Retinal pigment epithelial cell (primary cell): ENCODE results near the gene PFN3.
A peak's percentile ranks its signal among the peaks of the same experiment; 100 is the strongest.

Experiments
- DNase-seq: peaks from one replicate; pipeline ENCODE4 v3.0.0-alpha.2; 2010; ENCODE audit warnings: low read depth
- H3K4me3 ChIP-seq: 2 replicates; pipeline ENCODE4 v1.5.1; 2011; ENCODE audit warnings: mild to moderate bottlenecking, low read length, control low read depth, moderate library complexity
- TF ChIP-seq, protein P1 (sequence below): conservative IDR thresholded peaks from 2 replicates; pipeline ENCODE4 v1.5.1; 2011; ENCODE audit warnings: low read depth, low read length, control low read depth, inconsistent platforms

PFN3 gene

DNA sequence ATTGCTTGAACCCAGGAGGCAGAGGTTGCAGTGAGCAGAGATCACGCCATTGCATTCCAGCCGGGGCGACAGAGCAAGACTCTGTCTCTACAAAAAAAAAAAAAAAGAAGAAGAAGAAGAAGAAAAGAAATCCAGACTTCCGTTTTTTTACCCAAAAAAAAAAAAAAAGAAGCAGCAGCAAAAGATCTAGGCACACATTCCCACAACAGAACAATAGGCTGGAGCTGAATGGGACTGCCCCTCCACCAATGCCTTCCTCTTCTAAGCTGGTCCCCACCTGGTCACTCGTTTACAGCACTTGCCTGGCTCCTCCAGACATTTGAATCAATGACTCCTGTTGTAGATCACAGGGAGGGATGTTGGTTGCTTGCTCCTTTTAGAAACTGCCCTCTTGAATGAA lies 47.4 kb downstream of the PFN3 start:
- no peak for DNase-seq
- no peak overlapping the region for H3K4me3 ChIP-seq
- TF ChIP-seq, protein P1, sequence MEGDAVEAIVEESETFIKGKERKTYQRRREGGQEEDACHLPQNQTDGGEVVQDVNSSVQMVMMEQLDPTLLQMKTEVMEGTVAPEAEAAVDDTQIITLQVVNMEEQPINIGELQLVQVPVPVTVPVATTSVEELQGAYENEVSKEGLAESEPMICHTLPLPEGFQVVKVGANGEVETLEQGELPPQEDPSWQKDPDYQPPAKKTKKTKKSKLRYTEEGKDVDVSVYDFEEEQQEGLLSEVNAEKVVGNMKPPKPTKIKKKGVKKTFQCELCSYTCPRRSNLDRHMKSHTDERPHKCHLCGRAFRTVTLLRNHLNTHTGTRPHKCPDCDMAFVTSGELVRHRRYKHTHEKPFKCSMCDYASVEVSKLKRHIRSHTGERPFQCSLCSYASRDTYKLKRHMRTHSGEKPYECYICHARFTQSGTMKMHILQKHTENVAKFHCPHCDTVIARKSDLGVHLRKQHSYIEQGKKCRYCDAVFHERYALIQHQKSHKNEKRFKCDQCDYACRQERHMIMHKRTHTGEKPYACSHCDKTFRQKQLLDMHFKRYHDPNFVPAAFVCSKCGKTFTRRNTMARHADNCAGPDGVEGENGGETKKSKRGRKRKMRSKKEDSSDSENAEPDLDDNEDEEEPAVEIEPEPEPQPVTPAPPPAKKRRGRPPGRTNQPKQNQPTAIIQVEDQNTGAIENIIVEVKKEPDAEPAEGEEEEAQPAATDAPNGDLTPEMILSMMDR: no peak

- DNase-seq: peak; percentile 88
- TF ChIP-seq, protein P1: no peak
- H3K4me3 ChIP-seq: peak within 1 kb of the TSS; percentile 84
These were observed 48.8 kb downstream of the PFN3 start, which contains the start of gene LMAN2 for GRCh38 chr5:177351392-177352329. Gene LMAN2, minus strand, starts transcription at chr5:177351668. Its CDS starts 21 bp downstream, at chr5:177351647.

DNA sequence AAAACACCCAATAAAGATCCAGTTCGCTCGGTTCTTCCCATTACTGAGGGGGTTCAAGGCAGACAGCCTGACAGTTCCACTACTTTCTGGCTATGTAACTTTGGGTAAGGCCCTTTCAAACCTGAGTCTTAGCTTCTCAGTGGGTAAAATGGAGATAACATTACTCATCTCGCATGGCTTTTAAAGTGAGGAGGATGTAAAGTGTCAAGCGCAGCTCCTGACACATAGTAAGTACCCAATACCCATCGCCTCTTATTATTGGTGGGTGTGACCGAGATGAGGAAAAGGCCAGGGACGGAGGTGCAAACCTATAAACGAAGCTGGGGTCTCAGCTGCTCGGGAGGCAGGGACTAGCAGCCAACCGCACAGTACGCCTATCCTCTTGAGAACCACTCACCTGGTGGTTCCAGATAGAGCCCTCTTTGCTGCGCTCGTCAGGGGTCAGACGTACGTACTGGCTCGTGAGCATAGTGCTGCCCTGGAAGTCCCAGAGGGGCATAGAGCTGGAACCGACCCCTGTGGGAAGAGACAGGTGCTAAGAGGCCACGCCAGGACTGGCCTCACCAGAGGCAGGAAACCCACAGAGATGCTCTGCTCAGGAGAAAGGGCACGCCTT lies 49.6 kb downstream of the PFN3 start:
- no peak for DNase-seq
- peak overlapping the region; percentile 84 for H3K4me3 ChIP-seq
- TF ChIP-seq, protein P1: no peak
